ENCODE data around the gene WNK2. TPM values are rescaled to one million over a fixed set of nuclear protein-coding genes. Genes with fewer than 3 reads are reported as not detected.

Gene WNK2
- total and polyA plus RNA-seq, 2 donors (not counting 3 experiments of a cell fraction or from before 2014, with no cell fraction given): not detected

DNA sequence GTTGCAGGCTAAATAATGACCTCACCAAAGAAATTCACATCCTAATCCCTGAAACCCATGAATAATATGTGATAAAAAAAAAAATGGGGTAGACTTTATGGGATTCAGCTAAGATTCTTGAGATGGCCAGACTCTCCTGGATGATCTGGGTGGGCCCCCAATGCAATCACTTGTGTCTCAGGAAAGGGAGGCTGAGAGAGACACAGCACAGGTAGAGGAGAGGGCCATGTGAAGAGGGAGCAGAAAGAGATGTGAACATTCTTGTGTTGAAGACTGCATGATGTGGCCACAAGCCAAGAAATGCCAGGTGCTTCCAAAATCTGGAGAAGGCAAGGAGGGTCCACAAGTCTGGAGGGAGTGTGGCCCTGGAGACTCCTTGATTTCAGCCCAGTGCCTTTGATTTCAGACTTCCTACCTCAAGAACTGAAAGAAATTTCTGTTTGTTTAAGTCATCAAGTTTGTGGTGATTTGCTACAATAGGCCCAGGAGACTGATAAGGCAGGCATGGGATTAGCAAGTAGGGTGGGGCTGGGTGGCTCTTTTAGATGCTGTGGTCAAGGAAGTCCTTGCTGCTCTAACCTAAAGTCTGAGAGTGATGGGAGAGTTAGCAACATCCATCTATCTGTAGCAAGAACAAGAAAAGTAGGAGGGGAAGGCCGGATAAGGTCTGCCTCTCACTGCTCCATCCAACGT, 180.9 kb downstream of the WNK2 start:
- Histone ChIP-seq H3K9ac (replicated peaks; ENCODE audit: extremely low read depth, insufficient read depth, low read length) (no peak overlapping the region), H3K4me1 (ENCODE audit: control insufficient read depth, extremely low read depth, insufficient read depth, low read length) (no peaks in the 10 kb centered on the region), H3K4me2 (ENCODE audit: insufficient read depth, low read length) (no peak overlapping the region), H2AFZ (ENCODE audit: low read depth, low read length) (no peak overlapping the region), H3K9me3 (replicated peaks; ENCODE audit: control insufficient read depth, insufficient read depth, low read length) (no peaks in the 10 kb centered on the region), H3K27me3 (ENCODE audit: control insufficient read depth in 2 of 2, insufficient read depth in 2 of 2, low read length in 2 of 2) (no peaks in the 10 kb centered on the region), H3K27ac (ENCODE audit: insufficient read depth, low read depth, low read length) (no peak overlapping the region), H3K79me2 (ENCODE audit: control insufficient read depth, insufficient read depth, low read length) (no peaks in the 10 kb centered on the region), H3K36me3 (ENCODE audit: control insufficient read depth in 2 of 2, extremely low read depth in 1 of 2, insufficient read depth in 2 of 2, low read length in 2 of 2) (no peaks in the 10 kb centered on the region), H4K20me1 (replicated peaks; ENCODE audit: control insufficient read depth, extremely low read depth, insufficient read depth, low read length) (no peaks in the 10 kb centered on the region), H3K9me1 (replicated peaks; ENCODE audit: control insufficient read depth, extremely low read depth, insufficient read depth, low read length) (no peaks in the 10 kb centered on the region), H3K4me3 (replicated peaks in 1 of 3; ENCODE audit: insufficient read depth in 1 of 3, low read depth in 1 of 3, low read length in 3 of 3) (no peak overlapping the region)
- POLR2A ChIA-PET: no interaction called here
- intact Hi-C loops (cut with micrococcal nuclease): no loop called here
- no peak for FAIRE-seq
- dilution Hi-C loops (cut with MboI; ENCODE audit: extremely low pct_ligation_motif_present, low sequenced_read_pairs): no loop called here
- CTCF ChIA-PET: no interaction called here
- no TSS peak for BruUV-seq (replicated peaks)
- DNase-seq (ENCODE audit: low read depth, low spot score): no peak
- TF ChIP-seq, protein P1, sequence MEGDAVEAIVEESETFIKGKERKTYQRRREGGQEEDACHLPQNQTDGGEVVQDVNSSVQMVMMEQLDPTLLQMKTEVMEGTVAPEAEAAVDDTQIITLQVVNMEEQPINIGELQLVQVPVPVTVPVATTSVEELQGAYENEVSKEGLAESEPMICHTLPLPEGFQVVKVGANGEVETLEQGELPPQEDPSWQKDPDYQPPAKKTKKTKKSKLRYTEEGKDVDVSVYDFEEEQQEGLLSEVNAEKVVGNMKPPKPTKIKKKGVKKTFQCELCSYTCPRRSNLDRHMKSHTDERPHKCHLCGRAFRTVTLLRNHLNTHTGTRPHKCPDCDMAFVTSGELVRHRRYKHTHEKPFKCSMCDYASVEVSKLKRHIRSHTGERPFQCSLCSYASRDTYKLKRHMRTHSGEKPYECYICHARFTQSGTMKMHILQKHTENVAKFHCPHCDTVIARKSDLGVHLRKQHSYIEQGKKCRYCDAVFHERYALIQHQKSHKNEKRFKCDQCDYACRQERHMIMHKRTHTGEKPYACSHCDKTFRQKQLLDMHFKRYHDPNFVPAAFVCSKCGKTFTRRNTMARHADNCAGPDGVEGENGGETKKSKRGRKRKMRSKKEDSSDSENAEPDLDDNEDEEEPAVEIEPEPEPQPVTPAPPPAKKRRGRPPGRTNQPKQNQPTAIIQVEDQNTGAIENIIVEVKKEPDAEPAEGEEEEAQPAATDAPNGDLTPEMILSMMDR (IDR thresholded peaks at IDR 0.05; ENCODE audit: extremely low read depth in 1 of 2, insufficient read depth in 1 of 2, low read depth in 1 of 2, low read length in 2 of 2): no peak
- TF ChIP-seq, protein P2, sequence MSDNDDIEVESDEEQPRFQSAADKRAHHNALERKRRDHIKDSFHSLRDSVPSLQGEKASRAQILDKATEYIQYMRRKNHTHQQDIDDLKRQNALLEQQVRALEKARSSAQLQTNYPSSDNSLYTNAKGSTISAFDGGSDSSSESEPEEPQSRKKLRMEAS (IDR thresholded peaks at IDR 0.05; ENCODE audit: insufficient read depth, insufficient read length): no peak
- TF ChIP-seq POLR2A (IDR thresholded peaks at IDR 0.05; ENCODE audit: low read depth, low read length) (no peak), FOS (IDR thresholded peaks at IDR 0.05; ENCODE audit: borderline replicate concordance, insufficient read depth, low read length) (no peak), POLR2AphosphoS5 (IDR thresholded peaks at IDR 0.05; ENCODE audit: insufficient read depth, low read depth, low read length) (no peak), GATA2 (IDR thresholded peaks at IDR 0.05; ENCODE audit: insufficient read depth, insufficient read length, low read depth, low read length) (no peak), MYC (IDR thresholded peaks at IDR 0.05; ENCODE audit: low read depth, low read length) (no peak), EZH2 (IDR thresholded peaks at IDR 0.05; ENCODE audit: borderline replicate concordance, low read depth, low read length, severe bottlenecking) (no peak), JUN (IDR thresholded peaks at IDR 0.05; ENCODE audit: borderline replicate concordance, insufficient read depth, insufficient read length, low read depth) (no peak)

Data from endothelial cell of umbilical vein (primary cell).